LNCAP (cell line): Measurements from ENCODE around the gene MYO7A.

Experiments used
- CTCF ChIP-seq: fragments of 450-650 bp; IDR thresholded peaks from 2 replicates; pipeline ENCODE4 v1.5.1; 2017; ENCODE audit warnings: mild to moderate bottlenecking

The MYO7A gene

GRCh38 chr11:77103319-77103718 lies 24.7 kb upstream of the MYO7A start:
- no peak for TF ChIP-seq CTCF

- no peak for TF ChIP-seq CTCF
These were observed 23.3 kb upstream of the MYO7A start for GRCh38 chr11:77104727-77105126.

GRCh38 chr11:77106321-77106720 lies 21.7 kb upstream of the MYO7A start:
- no peak for TF ChIP-seq CTCF

- no peak for TF ChIP-seq CTCF
These were observed 21.3 kb upstream of the MYO7A start for GRCh38 chr11:77106759-77107158.

GRCh38 chr11:77107950-77108349 lies 20.1 kb upstream of the MYO7A start:
- TF ChIP-seq CTCF: no peak

GRCh38 chr11:77108436-77108835 lies 19.6 kb upstream of the MYO7A start:
- TF ChIP-seq CTCF: no peak

GRCh38 chr11:77109236-77110019 lies 18.6 kb upstream of the MYO7A start:
- no peak for TF ChIP-seq CTCF

- TF ChIP-seq CTCF: no peak
These were observed 17.2 kb upstream of the MYO7A start for GRCh38 chr11:77110836-77111235.
